Esophagus squamous epithelium (tissue), 4 donors: ENCODE results near the gene ZMIZ2.

Experiments
- CTCF ChIP-seq, 6 experiments: fragments of 450-650 bp in 4 of 6; fragments of 200-600 bp in 2 of 6; sonication (generic) in 2 of 6; IDR thresholded peaks; one replicate each; pipeline ENCODE4 v1.5.1; 2016 to 2019; ENCODE audit warnings: antibody characterized with exemption in 6 of 6, mild to moderate bottlenecking in 4 of 6, moderate library complexity in 4 of 6
- POLR2A ChIP-seq, 4 donors: fragments of 450-650 bp; IDR thresholded peaks; one replicate each; pipeline ENCODE4 v1.6.1; 2017; ENCODE audit warnings: antibody characterized with exemption in 4 of 4, mild to moderate bottlenecking in 4 of 4, moderate library complexity in 3 of 4

GRCh38 chr7:44805950-44806349 is 57.3 kb downstream of the ZMIZ2 start:
- TF ChIP-seq CTCF (IDR thresholded peaks at IDR 0.05) (no peak), POLR2A (IDR thresholded peaks at IDR 0.05) (no peak)
